ENCODE results near the gene NDUFS3.

Gene NDUFS3

GRCh38 chr11:47589977-47590861, 11.3 kb downstream of the NDUFS3 start:
- DNase-seq (ENCODE audit: low read depth): no peak

GRCh38 chr11:47591764-47592163, 12.9 kb downstream of the NDUFS3 start:
- no peak for DNase-seq (ENCODE audit: low read depth)

- no peak for DNase-seq (ENCODE audit: low read depth)
These were observed 13.4 kb downstream of the NDUFS3 start for GRCh38 chr11:47592251-47592650.

- DNase-seq (ENCODE audit: low read depth): no peak
These were observed 14.1 kb downstream of the NDUFS3 start for GRCh38 chr11:47592970-47593369.

GRCh38 chr11:47593492-47593933, 14.6 kb downstream of the NDUFS3 start:
- no peak for DNase-seq (ENCODE audit: low read depth)

GRCh38 chr11:47593934-47594855, 15.3 kb downstream of the NDUFS3 start, which contains the start of gene C1QTNF4:
Gene C1QTNF4, minus strand, starts transcription at chr11:47594411. Its CDS starts 3,601 bp downstream, at chr11:47590810.
- DNase-seq (ENCODE audit: low read depth): no peak

GRCh38 chr11:47595029-47595428, 16.2 kb downstream of the NDUFS3 start:
- no peak for DNase-seq (ENCODE audit: low read depth)

DNA sequence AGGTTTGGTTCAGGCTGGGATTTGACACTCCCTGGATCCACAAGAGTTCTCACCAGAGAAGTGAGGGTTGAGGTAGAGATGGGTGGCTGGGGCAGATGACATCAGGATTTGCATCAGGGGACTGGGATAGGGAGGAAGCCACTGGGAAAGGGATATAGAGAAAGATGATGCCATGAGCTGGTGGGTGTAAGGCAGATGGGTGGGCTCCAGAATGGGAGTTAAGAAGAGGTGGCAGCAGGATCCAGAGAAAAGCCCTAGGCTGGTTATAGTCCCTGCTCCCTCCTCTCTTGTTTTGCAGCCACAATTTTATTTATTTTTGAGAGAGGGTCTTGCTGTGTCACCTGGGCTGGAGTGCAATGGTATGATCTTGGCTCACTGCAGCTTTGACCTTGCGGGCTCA, 17.1 kb downstream of the NDUFS3 start:
- DNase-seq (ENCODE audit: low read depth): no peak

DNA sequence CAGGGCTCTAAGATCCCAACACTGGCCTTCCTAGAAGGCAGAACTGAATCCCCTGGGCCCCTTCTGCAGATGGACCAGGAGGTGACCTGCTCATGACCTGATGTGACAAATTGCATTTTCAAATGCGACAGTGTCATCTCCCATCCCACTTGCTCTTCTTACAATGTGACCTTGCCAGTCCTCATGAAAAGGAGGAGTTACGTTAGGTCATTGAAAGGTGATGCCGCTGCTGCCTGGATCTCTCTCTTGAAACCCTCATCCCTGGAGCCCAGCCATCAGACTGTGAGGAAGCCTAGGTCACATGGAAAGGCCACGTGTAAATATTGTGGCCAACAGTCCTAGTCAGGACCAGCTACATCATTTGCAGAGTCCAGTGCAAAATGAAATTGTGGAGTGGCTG, 21.0 kb downstream of the NDUFS3 start:
- no peak for DNase-seq (ENCODE audit: low read depth)

GRCh38 chr11:47603295-47603694, 24.4 kb downstream of the NDUFS3 start:
- DNase-seq (ENCODE audit: low read depth): no peak

GRCh38 chr11:47605921-47606320, 27.0 kb downstream of the NDUFS3 start:
- no peak for DNase-seq (ENCODE audit: low read depth)

- DNase-seq (ENCODE audit: low read depth): no peak
These were observed 27.9 kb downstream of the NDUFS3 start for GRCh38 chr11:47606731-47607130.

DNA sequence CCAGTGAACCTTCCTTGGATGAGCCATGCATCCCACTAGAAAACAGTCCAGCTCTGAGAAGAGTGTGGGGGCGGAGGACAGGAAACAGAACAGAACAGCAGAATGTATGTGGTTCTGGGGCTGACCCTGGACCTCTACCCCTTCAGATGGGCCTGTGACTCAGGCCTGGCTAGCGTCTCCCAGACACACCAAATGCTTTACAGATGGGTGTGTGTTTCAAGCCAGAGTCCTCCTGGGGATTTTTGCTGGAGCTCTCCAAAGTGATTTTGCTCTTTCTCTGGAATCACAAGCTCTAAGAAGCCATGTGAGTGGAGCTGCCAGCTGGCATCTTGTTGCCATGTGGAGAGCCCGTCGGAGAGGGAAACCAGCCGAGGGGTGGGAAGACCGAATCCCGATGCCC, 28.5 kb downstream of the NDUFS3 start:
- no peak for DNase-seq (ENCODE audit: low read depth)

GRCh38 chr11:47609675-47610074, 30.8 kb downstream of the NDUFS3 start:
- no peak for DNase-seq (ENCODE audit: low read depth)

- DNase-seq (ENCODE audit: low read depth): no peak
These were observed 32.5 kb downstream of the NDUFS3 start for GRCh38 chr11:47611348-47611794.

DNA sequence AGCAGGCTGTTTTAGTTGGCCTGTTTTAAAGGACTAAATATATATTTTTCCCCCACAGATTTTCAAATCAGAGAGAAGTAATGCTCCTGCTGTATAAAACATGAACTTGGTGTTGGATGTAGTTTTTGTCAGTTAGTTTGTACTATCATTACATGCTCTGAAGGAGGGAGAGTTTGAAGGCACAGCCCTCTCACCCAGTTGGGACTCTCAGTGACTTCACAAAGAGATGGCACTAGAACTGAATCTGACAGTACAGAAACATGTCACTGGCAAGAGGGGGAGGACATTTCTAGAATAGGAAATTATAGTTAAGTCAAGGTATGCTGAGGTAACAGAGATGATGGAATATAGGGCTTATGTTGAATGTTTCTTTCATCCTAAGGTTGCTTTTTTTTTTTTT, 36.4 kb downstream of the NDUFS3 start:
- DNase-seq (ENCODE audit: low read depth): no peak

- DNase-seq (ENCODE audit: low read depth): no peak
These were observed 38.0 kb downstream of the NDUFS3 start for GRCh38 chr11:47616726-47617416.

GRCh38 chr11:47617417-47617809, 38.5 kb downstream of the NDUFS3 start:
- DNase-seq (ENCODE audit: low read depth): no peak

GRCh38 chr11:47620836-47621378, 42.0 kb downstream of the NDUFS3 start:
- DNase-seq (ENCODE audit: low read depth): no peak

DNA sequence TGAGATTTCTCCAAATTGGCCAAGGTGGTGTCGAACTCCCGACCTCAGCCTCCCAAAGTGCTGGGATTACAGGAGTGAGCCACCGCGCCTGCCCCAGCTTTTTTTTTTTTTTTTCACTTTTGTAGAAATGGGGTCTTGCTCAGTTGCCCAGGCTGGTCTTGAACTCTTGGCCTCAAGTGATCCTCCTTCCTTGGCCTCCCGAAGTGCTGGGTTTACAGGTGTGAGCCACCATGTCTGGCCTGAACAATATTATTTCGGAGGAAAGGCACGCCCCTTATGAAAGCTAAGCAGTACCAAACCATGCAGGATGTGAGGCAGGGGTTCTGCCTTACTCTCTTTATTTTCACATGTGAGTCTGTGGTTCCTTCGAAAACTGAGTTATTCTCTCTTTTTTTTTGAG, 47.4 kb downstream of the NDUFS3 start:
- no peak for DNase-seq (ENCODE audit: low read depth)

GRCh38 chr11:47628026-47628425, 49.2 kb downstream of the NDUFS3 start:
- DNase-seq (ENCODE audit: low read depth): no peak

GRCh38 chr11:47631473-47631872, 52.6 kb downstream of the NDUFS3 start:
- DNase-seq (ENCODE audit: low read depth): no peak

Measured in stimulated activated CD4-positive, alpha-beta T cell treated with anti-CD3 and anti-CD28 coated beads, Interleukin-2, amount 100 ng/mL, for 4 hours (primary cell).